Activated naive CD4-positive, alpha-beta T cell treated with anti-CD3 and anti-CD28 coated beads, Interleukin-2, amount 10 ng/mL, durations not matched to agents 7 days and 5 days (primary cell): Measurements from ENCODE around the gene CBFB.
A peak's percentile ranks its signal among the peaks of the same experiment; 100 is the strongest.

Experiments used
- CTCF ChIA-PET: fragments of 350-600 bp; sonication (Branson Sonifier 250); formaldehyde crosslinking; loops from one replicate; lab custom pipeline; 2021; ENCODE audit warnings: antibody characterized with exemption; lab: Charles Lee
- DNase-seq: peaks from one replicate; pipeline ENCODE4 v3.0.0-alpha.2; 2020
- H3K27ac Mint-ChIP-seq: one replicate; pipeline ENCODE4 v1.8.0; 2021; ENCODE audit warnings: mild to moderate bottlenecking, moderate library complexity, mixed read lengths
- H3K27me3 Mint-ChIP-seq: one replicate; pipeline ENCODE4 v1.8.0; 2021; ENCODE audit warnings: mild to moderate bottlenecking, mixed read lengths
- H3K36me3 Mint-ChIP-seq: one replicate; pipeline ENCODE4 v1.8.0; 2021; ENCODE audit warnings: mixed read lengths
- H3K4me1 Mint-ChIP-seq: one replicate; pipeline ENCODE4 v1.8.0; 2021; ENCODE audit warnings: mixed read lengths
- H3K4me3 Mint-ChIP-seq: one replicate; pipeline ENCODE4 v1.8.0; 2021; ENCODE audit warnings: mild to moderate bottlenecking, moderate library complexity, mixed read lengths
- H3K9me3 Mint-ChIP-seq: one replicate; pipeline ENCODE4 v1.8.0; 2021; ENCODE audit warnings: mixed read lengths

CBFB gene

DNA sequence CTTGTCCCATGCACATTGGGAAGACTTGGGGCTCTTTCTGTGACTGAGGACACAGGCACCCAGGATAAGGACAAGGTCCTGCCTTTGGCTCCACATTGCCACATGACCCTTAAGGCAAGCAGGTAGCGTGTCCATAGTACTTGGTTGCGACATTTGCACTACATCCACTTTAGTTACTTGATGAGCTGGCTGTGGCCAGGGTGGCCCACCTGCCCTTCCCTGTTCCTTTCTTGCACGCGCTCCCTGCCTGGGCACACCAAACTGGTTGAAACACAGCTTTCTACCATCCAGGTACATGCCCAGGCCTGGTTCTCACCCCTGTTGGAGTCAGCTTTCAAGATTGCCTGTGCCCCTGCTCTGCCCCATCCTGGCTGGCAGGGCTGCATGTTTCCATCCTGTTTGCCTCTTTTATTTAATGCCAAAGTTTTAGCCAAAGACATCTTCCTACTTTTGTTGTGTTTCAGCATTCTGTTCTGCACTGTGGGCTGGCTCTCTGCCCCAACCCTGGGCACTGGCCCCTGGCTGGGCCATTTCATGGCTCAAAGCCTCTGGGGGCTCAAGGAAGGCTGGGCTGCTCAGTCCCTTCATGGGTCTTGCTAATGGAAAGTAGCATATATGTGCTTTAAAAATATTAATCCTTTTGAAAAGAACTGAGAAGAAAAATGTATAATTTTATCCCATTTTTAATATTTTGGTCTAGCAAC, 118.6 kb downstream of the CBFB start:
- H3K4me1 Mint-ChIP-seq = peaks cover 20% of the 10 kb centered on the region
- DNase-seq = no peak
- no peaks in the 10 kb centered on the region for H3K9me3 Mint-ChIP-seq
- no peak overlapping the region for H3K27ac Mint-ChIP-seq
- CTCF ChIA-PET = no interaction called here
- H3K27me3 Mint-ChIP-seq = peaks cover 16% of the 10 kb centered on the region
- no peak overlapping the region for H3K4me3 Mint-ChIP-seq
- peaks cover 47% of the 10 kb centered on the region for H3K36me3 Mint-ChIP-seq

DNA sequence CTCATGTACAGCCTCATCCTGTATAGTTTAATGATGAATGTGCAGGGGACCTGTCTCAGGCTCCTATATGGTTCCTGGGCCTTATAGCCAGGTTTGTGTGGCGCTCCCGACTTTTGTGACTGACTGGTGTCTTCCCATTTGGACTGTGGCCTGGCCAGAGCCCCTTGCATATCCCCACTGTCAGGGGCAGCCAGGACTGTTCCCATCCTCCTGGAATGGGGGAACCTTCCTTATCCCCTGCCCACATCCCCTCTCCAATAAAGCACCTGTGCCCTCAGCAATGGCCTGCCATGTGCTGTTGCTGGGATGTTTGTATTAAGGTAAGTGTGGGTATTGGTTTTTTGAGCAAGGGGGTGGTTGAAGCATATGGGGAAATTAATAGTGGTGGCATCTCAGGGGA, 119.3 kb downstream of the CBFB start:
- Mint-ChIP-seq H3K4me3 (no peak overlapping the region), H3K9me3 (no peaks in the 10 kb centered on the region), H3K4me1 (peaks cover 27% of the 10 kb centered on the region), H3K27me3 (peaks cover 16% of the 10 kb centered on the region), H3K36me3 (peaks cover 54% of the 10 kb centered on the region), H3K27ac (peak overlapping the region; percentile 44)
- DNase-seq = no peak
- CTCF ChIA-PET = interaction anchor here (1.6 kb wide), 1 partner anchor 130 kb away, joined by 7 read pairs; no protein-coding TSS in a partner anchor

DNA sequence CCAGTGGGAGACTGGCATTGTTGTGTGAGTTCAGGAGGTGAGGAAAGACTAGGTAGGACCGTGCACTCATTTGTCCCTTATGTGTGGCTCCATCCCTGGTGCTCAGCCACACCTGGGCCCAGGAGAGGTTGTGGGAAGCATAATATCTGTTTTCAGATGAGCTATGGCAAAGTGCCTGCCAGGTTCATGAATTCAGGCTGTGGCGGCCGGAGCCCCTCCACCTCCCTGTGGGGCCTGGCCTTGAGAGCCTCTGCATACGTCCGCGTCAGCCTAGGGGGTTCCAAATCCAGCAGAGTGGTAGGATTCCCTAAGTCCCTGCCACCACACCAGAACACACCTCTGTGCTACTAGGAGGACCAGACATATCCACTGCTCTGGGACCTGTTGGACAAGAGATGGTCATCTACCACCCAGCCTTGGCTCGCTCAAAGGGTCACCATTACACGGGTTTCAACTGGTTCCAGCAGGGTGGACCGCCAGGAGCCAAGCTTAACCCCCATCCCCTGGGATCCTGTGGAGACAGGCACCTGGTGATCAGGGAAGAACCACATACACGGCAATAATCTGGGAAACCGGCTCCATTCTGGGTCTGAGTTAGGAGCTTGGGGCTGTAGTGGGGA, 119.8 kb downstream of the CBFB start:
- CTCF ChIA-PET = interaction anchor here (1.4 to 1.6 kb wide), 2 partner anchors 131 to 135 kb away, joined by 3 to 7 read pairs; no protein-coding TSS in a partner anchor
- no peak for DNase-seq
- H3K4me1 Mint-ChIP-seq = peaks cover 30% of the 10 kb centered on the region
- peak overlapping the region; percentile 44 for H3K27ac Mint-ChIP-seq
- no peaks in the 10 kb centered on the region for H3K9me3 Mint-ChIP-seq
- peak overlapping the region; percentile 26 for H3K4me3 Mint-ChIP-seq
- H3K27me3 Mint-ChIP-seq = peaks cover 16% of the 10 kb centered on the region
- peaks cover 54% of the 10 kb centered on the region for H3K36me3 Mint-ChIP-seq

DNA sequence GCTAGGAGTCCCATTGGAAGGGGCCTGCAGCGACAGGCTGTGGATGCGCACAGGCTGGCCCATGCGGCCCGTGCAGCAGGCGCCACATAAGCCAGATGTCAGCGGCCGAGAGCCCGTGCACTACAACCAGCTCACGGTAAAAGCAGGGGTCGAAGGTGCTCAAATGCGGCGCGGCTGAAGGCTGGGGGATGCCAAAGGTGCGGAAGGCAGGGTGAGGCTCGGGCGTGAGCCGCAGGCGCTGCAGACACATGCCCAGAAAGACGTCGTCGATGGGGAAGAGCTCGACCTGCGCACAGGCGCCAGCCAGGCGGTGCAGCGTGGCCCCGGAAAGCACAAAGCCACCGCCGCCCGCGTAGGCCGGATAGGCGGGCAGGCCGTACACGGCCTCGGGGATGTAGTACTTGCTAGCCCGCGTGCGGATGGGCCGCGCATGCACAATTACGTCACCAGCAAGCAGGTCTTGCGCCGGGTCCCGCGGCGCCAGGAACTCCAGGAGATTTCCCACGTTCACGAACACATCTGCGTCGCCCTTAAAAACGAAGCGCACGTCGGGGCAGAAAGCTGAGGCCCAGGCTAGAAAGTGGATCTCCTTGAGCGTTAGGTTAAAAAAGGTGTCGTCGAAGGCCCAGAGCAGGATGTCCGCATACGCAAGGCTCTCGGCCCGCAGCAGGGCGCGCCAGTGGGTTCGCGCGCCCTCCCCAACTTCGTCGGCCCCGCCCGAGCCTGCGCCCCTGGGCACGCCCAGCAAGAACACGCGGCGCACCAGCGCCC, 120.5 kb downstream of the CBFB start:
- H3K9me3 Mint-ChIP-seq = no peaks in the 10 kb centered on the region
- no peak for DNase-seq
- peaks cover 35% of the 10 kb centered on the region for H3K4me1 Mint-ChIP-seq
- H3K4me3 Mint-ChIP-seq = peak overlapping the region; percentile 26
- CTCF ChIA-PET = interaction anchor here (1.4 to 1.6 kb wide), 2 partner anchors 132 to 136 kb away, joined by 3 to 7 read pairs; no protein-coding TSS in a partner anchor
- no peak overlapping the region for H3K27ac Mint-ChIP-seq
- peaks cover 55% of the 10 kb centered on the region for H3K36me3 Mint-ChIP-seq
- peaks cover 16% of the 10 kb centered on the region for H3K27me3 Mint-ChIP-seq

DNA sequence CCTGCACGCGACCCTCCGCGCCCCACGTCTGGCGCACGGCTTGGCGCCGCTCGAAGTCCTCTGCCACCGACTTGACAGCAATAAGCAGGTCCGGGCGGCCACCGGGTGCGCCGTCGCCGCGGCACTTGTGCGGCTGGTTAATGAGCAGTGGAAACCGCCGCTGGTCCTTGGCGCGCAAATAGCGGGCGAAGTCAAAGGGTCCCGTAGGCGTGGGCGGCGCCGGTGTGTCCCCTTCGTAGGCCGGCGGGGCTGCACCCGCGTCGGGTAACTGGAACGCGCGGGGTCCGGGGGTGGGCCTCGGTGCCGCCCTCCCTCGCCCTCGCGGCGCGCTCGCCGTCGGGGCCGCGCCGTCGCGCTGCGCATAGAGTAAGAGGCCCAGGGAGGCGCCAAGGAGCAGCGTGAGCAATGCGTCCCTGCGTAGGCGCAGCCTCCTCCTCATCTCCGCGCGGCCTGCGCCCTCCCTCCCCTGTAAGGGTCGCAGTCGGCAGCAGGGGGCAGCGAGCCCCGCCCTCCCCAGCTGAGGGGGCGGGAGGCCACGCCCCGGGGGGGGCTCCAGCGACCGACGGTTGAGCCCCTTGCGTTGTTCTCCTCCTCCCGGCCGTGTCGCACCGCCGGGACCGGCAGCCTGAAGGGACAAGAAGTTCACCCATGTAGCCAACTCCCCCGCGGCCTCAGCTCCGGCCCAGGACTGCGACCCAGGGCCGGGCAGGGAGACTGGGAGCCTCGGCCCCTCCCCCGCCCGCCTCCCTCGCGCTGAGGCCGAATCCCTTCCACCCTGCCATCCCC, 121.3 kb downstream of the CBFB start:
- Mint-ChIP-seq H3K4me3 (peak overlapping the region; percentile 70), H3K9me3 (no peaks in the 10 kb centered on the region), H3K4me1 (peaks cover 37% of the 10 kb centered on the region), H3K36me3 (peaks cover 49% of the 10 kb centered on the region), H3K27ac (no peak overlapping the region), H3K27me3 (peaks cover 19% of the 10 kb centered on the region)
- peak; percentile 66 for DNase-seq
- CTCF ChIA-PET = interaction anchor here (0.7 to 1.7 kb wide), 11 partner anchors 8 to 371 kb away, joined by 3 to 8 read pairs (median 4); no protein-coding TSS in a partner anchor
